HG02870 (cell line): ENCODE results near the gene SLC35E2B.
"Not testable (repeated sequence)": the region's sequence is repeated elsewhere in the genome, so short reads cannot be mapped to it uniquely, and the experiment has no call there.

Source experiments
- ATAC-seq: cut with Tn5 transposase; IDR thresholded peaks from one replicate; pipeline ENCODE4 v1.9.1; 2021; ENCODE audit warnings: mild to moderate bottlenecking, moderate library complexity; ENCODE audit not compliant: unreplicated experiment

SLC35E2B gene

DNA sequence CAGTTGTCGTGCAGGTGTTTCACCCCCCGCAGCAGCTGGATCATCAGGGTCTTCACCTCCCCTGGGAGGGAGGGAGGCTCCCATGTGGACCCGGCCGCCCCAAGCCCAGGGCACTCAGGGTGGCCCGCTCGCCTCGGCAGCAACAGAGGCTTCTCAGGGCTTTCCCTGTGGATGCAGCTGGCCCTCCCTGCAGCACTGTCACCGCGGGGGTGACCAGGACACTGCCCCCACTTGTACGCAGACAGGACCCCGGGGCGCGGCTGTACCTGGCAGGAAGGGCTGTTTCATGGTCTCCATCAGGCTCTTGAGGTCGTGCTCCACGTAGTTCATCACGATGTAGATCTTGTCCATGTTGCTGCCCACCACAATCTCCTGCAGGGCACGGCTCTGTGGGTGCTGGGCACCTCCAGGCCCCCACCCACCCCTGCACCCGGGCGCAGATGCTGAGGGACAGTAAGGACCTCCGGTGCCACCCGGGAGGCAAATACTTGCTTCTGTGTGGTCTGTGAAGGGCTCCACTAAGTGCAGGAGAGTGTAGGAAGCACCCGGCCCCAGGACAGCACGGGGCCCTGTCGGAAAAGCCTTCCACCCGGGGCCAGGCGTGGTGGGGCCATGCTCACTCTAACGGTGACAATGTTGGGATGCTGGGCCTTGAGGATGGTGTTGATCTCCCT is 11.8 kb upstream of the SLC35E2B start:
- ATAC-seq, result not testable (repeated sequence)

DNA sequence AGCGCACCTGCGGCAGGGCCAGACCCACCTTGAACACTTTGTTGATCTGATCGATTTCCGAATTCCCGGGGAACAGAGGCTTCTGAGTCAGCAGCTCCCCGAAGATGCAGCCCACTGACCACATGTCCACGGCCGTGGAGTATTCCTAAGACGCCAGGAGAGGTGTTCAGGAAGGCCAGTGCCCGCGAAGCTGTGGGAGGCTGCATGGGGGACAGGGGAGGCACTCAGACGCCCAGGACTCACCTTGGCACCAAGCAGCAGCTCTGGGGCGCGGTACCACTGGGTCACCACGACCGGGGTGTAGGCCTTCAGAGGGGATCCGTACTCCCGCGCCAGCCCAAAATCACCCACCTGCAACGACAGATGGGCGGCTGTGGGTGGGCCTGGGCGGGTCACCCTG is 11.2 kb upstream of the SLC35E2B start:
- no peak for ATAC-seq

DNA sequence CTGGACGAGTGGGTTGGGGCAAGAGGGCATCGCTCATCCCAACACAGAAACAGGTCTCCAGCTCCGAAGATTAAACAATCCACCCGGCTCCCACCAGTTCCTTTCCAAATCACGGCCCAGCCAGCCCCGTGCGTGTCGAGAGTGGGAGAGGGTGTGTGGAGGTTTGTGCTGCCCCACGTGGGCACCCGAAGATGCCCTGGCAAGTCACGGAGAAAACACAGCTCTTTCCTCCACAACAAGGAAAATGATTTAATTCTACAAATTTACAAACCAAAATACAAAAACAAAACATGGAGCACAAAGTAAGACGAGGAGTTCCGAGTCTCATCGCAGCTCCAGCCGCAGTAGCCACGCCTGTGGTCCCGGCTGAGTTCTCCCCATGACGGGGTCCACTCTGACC is 9.9 kb upstream of the SLC35E2B start:
- ATAC-seq, result not testable (repeated sequence)

DNA sequence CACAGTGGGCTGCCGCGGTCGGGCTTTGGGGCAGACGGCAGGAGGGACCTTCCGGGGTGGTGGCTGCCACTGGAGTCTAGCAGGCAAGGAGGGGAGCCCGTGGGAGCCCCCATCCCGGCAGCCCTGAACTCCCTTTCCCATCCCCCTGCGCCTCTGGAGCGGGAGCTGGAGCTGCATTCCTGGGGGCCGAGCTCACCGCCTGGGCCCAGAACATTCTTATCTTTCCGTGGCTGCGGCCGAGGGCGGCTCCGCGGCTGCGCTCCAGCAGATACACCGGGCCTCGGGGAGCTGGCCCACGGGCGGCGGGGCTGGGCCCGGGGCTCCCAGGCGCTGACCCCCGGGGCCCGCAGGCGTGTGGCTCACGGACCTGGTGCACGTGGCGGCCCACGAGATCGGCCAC is 8.0 kb upstream of the SLC35E2B start:
- ATAC-seq, result not testable (repeated sequence)

DNA sequence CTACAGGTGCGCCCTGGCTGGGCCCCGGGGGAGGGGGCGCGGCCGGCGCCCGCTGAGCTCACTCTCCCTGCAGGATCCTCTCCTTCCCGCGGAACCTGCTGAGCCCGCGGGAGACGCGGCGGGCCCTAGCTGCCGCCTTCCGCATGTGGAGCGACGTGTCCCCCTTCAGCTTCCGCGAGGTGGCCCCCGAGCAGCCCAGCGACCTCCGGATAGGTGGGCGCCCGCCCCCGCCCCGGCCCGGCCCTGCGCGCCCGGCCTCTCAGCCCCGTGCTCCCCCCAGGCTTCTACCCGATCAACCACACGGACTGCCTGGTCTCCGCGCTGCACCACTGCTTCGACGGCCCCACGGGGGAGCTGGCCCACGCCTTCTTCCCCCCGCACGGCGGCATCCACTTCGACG is 7.5 kb upstream of the SLC35E2B start:
- not testable (repeated sequence) for ATAC-seq

DNA sequence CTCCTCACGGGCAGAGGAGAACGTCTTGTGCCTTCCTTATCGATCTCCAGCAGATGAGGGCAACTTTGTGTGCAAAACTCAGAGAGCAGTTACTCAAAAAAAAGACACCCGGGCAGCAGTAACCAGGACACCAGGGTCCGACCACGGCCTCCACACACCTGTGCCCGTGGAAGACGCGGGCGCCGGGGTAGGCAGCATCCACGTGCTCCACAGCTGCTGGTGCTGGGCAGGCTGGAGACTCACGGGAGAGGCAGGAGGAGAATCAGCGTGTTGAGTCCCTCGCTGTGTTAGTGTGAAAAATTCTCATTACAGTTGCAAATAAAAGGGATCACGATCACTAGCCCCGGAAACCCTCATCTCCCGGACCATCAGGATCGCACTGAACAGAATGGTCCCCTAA is 6.5 kb upstream of the SLC35E2B start:
- ATAC-seq, result not testable (repeated sequence)

DNA sequence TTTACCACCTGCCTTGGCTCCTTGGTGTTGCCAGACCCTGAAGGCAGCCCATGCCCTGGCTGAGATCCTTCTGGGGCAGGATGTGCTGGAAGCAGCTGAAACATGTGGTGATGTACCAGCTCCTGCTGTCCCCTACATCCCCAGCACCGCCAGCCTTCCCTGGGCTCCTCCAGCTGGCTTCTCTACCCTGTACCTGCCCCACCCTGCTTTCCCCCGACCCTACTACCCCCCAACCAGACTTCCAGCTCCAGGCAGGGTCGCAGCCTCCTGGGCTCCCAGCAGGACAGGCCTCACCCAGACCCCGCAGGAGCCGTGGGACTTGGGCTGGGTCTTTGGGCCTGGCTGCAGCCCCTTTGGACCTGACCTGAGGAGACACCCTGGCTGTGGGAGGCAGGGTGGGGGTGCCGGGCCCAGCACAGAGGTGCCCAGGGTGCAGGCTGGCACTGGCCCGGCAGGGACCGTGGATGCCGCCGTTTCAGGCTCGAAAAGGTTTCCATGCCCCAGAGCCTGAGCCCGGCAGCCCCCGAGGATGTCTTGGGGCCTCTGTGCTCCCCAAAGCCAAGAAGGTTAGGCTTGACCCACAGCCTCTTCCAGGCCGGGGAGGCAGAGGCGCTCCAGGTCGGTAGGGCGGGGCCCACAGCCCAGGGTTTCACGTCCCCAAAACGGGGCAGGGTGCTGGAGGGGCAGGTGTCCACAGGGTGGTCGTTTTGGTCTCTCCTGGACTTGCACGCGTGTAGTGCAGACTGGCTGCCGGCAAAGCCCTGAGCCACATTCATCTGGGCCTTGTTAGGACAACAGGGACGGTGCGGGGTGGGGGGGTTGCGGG is 5.0 kb upstream of the SLC35E2B start:
- ATAC-seq, result not testable (repeated sequence)

DNA sequence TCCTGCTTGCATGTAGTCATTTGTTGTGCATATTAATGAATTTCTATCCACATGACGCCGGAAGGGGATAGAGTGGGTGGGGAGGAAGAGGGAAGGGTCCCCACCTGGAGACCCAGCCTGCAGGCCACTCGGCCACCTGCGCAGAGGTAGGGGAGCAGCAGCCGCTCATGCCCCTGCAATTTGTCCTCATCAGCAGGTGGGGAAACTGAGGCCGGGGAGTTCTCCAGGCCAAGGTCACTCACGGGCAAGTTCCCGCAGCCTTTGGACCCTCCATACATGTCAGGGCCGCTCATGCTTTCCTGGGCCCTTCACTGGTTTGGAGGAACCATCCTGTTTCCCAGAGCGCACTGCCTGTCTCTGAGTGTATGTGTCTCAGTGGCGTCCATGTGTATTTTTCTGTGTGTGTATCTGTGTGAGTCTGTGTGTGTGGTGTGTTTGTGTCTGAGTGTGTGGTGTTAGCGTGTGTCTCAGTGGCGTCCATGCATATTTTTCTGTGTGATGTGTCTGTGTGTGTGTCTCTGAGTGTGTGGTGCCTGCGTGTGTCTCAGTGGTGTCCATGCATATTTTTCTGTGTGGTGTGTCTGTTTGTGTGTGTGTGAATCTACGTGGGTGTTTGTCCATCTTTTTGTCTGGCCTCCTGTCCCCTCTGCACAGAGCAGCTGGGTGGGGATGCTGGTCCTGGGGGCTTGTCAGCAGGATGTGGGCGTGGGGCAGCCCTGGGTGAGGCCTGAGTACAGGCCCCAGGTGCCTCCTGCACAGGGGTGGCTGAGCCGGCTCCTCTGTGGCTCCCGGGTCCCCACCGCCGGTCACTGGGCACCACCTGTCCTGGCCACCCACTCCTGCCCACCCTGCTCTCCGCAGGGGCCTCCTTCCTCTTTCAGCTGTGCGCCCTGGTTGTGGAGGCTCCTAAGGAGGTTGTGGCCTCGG is 4.1 kb upstream of the SLC35E2B start:
- ATAC-seq, result not testable (repeated sequence)

DNA sequence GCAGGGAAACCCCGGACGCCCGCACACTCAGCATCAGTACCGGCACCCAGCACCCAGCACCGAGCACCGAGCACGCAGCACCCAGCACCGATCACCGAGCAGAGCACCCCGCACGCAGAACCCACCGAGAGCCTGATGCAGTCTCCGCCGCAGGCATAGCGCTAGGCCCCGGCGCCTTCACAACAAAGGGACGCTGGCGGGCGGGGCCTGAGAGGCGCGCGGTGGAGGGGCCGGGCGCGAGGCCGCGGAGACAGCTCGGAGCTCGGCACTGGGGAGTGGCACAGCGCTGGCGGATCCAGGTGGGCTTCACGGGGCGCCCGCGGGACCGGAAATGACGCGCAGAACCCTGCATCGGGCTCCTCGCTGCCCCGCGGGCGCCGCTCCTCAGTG is 276 bp downstream of the SLC35E2B start:
- ATAC-seq, result peak; percentile 38

DNA sequence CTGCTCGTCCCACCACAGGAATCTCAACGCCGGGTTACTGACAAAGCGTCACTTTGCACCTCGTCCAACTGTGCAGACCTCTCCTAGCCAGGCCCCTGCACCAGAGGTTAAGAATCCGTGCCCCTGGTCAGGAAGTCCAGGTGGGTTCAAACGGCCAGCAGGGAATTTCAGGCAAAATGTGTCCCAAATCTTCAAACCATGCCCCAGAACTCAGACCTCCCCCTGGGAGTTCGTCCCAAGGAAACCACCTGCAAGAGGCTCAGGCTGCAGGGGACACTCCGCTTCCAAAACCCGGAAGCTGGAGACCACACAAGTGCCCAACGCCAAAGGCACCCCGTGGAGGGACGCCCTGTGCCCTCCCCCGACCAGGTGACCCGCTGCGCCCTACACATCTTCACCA is 1.2 kb downstream of the SLC35E2B start:
- not testable (repeated sequence) for ATAC-seq

DNA sequence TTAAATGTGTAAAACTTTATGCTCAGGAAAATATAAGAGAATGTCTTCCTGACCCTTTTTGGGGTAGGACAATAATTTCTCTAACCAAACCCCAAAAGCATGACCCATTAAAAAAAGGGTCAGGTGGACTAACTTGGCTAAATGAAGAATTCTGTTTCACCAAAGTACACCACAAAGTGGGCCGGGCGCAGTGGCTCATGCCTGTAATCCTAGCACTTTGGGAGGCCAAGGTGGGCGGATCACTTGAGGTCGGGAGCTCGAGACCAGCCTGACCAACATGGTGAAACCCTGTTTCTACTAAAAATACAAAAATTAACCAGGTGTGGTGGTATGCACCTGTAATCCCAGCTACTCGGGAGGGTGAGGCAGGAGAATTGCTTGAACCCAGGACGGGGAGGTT is 3.1 kb downstream of the SLC35E2B start:
- not testable (repeated sequence) for ATAC-seq

DNA sequence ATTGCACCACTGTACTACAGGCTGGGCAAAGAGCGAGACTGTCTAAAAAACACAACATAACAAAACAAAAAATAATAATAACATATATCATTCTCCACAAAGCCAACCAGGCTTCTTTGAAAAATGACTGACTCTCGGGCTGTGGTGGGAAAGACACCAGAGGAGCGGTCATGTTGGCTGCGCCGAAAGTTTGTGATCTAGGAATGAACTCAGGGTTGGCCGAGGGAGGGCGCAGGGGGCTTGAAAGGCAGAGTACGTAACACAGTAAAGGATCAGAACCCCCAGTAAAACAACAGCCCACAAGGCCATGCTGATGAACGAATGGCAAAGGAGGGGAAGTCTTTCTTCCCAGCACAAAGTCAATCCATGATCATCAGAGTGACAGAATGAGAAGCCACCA is 4.7 kb downstream of the SLC35E2B start:
- no peak for ATAC-seq

DNA sequence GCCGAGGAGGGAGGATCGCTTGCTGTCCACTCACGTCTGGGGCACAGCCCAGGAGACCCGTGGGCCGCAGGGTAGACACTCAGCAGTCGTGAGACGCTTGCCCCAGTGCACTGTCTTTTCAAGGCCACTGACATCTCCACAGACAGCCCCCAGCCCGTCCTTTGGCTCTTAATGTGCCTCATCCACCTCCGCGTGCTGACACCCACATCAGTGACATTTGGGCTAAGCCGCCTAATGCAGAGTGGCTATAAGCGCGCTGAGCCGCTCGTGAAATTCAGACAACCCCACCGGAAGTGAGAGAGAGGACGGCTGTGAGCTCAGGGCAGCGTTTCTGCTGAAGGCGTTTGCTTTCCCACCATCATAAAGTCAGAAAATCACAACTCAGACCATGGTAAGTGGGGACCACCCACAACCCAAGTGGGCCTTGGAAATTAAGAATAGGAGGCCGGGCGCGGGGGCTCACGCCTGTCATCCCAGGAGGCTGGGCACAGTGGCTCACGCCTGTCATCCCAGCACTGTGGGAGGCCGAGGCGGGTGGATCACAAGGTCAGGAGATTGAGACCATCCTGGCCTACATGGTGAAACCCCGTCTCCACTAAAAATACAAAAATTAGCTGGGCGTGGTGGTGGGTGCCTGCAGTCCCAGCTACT is 8.4 kb downstream of the SLC35E2B start:
- no peak for ATAC-seq

DNA sequence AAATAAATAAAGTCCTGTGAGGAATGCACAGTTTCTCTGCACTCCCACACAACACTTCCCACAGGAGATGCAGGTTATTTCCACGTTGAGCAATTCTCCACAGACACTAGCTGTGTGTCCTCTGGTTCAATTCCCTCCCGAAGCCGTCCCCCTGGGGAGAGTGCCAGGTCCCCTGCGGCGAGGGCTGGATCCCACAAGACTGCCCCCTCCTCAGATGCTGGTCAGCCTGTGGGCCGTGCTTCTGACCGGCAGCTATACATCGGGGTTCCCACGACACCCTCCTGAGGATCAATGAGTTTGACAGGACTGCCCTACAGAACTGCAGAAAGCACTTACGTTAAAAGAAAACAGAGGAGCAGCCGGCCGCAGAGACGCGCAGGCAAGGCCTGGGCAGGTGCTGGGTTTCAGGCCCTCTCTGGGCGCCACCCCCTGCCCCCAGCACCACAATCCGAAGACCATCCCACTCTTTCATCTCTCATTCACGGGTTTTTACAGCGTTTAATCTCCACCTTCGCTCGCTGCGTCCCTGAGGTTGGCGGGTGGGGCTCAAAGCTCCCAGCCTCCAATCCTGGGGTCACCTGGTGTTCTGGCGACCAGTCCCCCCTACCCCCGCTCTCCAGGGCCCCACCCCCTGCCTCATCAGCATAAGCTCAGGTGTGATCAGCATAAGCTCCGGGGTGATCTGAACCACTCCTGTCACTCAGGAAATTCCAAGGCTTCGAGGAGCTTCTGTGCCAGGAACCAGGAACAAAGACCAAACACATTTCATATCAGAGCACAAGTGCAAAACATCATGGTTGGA is 9.3 kb downstream of the SLC35E2B start:
- no peak for ATAC-seq

DNA sequence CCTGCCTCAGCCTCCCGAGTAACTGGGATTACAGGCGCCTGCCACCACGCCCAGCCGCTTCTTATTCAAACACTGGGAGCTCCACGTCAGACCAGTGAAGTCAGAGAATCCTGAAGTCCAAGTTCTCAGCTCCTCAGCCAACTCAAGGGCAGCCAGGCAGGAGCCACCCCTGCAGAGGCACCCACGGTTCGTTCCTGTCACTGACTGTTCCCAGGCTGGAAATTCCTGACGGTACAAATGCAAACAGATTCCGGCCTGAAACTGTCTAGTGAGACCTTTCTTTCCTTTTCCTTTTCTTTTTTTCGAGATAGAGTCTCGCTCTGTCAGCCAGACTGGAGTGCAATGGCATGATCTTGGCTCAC is 11.7 kb downstream of the SLC35E2B start:
- ATAC-seq, result no peak

DNA sequence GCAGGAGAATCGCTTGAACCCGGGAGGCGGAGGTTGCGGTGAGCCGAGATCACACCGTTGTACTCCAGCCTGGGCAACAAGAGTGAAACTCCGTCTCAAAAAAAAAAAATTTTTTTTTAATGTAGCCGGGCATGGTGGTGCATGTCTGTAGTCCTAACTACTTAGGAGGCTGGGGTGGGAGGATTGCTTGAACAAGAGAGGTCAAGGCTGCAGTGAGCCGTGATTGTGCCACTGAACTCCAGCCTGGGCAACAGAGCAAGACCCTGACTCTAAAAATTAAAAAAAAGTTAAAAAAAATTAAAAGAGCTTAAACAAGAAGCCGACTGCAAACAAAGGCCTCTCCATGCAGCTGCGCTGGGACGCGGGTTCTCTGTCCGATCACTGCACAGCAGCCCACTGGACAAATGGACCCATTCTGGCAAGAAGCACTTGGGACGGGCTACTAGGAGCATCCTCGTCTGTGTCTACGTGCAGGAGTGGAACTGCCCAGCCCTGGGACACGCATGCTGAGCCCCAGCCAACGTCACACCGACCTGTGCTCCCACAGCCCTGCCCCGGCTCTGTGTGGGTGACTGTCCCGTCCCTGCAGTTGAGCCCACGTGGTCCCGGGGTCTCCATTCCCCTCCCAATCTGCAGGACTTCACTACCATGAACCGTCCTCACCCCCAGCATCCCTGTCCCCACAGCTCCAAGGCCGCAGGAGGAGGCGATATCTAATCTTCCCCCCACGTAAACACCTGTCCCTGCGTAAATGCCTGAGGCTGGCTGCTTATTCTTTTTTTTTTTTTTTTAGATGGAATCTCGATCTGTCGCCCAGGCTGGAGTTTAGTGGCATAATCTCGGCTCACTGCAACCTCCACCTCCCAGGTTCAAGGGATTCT is 12.3 kb downstream of the SLC35E2B start:
- no peak for ATAC-seq

DNA sequence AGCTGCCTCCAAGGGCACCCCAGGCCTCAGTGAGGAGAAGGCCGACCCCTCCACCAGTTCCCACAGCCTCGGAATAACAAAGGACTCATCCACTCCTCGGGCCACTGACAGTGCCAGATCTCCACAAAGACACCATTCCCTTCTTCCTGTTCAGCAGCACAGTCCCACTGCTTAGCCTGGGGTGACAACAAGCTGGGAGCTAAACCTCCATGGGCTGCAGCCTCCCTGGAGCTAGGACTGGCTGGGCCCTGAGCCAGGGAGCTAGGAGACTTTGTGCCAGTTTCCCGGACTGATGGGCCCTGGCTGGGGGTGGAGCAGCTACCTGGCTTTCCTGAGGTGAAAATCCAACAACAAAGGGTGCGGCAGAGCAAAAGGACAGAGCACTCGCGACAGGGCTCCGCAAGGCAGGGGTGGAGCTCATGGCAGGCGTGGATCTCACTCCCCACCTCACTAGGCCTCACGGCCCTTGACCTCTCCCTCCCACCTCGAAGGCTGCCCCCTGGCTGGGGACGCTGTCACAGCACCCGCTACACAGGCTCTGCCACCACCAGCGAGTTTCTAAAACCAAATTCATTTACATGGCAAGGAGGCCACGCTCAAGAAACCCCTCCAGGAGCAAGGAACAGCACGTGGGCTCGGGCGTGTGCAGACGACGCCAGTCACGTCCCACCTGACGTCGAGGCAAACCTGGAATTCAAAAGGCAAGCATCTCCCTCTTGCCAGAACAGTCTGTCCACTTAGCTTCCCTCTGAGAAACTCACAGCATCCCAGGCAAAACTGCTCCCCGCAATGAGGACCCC is 13.8 kb downstream of the SLC35E2B start:
- no peak for ATAC-seq
